NCI-H69 (cell line): ENCODE results near the gene ADAM10.
A peak's percentile ranks its signal among the peaks of the same experiment; 100 is the strongest.

Source experiments
- DNase-seq: peaks from one replicate; lab custom pipeline; 2025; lab: John Stamatoyannopoulos, UW

ADAM10 gene

DNA sequence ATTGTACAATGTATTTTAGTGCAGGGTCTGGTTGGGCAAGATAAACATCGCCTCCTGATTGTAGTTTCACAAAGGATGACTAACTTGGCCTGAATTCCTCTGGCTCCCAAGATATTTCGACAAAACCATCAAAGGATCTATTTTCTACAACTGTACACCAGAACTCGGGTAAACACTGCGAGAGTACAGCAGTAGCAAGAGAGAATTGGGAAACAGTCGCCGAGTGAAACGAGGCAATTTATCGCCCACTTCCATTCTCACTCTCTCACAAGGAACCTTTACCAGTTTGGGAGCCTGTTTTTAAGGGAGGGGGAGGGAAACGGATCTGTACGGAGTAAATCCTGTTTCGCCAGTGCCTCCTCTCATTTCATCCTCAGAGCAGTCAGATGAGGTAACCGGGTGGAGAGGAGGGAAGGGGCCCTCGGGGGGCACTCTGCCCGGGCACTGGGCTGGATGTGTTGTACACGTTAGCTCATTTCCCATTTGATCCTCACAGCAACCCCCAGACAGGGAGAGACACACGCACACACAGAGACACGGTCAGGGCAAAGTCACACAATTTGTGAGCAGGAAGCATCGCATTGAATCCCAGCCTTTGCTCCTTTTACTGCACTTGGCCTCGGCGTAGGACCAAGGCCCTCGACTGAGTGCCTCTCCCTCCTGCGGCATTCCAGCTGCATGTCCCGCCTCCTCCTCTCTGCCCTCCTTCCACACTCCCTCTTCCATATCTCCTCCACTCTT, 197.6 kb downstream of the ADAM10 start:
- no peak for DNase-seq

DNA sequence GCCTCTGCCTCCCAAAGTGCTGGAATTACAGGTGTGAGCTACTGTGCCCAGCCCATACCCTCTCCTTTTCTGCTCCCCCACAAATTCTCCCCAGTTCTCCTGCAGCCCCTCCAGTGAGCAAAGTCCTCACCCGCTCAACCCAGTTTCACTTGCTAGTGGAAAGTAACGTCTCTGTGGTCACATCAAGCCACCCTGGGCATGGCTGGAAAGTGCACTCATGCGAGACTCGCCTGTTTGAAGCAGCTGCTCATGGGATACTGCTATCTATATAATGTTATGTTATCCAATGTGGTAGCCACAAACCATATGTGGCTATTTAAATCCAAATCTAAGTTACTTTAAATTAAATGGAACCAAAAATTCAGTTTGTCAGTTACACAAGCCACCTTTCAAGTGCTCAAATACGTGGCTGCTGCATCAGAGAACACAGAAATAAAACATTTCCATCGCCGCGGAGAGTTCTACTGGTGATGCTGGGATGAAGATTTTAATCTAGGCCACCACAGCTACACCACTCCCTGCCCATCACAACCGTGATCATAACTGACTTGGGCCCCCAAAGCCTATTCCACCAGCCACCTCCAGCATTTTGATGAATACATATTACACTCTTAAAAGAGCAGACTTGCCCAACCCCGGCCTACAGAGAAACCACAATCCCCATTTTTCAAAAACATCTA, 198.3 kb downstream of the ADAM10 start:
- DNase-seq: no peak

DNA sequence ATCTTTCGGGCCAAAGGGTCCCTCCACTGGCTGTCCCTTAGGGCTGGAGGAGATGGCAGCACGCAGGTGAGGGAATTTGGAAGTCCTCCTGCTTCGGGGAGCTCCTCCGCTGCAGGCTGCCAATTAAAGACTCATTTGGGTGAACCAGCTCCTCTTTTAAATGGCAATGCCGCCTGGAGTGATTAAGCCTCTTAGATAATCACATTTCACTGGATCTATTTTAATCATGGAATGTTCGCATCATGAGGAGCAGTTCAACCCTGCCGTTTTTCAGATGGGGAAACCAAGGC, 199.8 kb downstream of the ADAM10 start:
- no peak for DNase-seq

DNA sequence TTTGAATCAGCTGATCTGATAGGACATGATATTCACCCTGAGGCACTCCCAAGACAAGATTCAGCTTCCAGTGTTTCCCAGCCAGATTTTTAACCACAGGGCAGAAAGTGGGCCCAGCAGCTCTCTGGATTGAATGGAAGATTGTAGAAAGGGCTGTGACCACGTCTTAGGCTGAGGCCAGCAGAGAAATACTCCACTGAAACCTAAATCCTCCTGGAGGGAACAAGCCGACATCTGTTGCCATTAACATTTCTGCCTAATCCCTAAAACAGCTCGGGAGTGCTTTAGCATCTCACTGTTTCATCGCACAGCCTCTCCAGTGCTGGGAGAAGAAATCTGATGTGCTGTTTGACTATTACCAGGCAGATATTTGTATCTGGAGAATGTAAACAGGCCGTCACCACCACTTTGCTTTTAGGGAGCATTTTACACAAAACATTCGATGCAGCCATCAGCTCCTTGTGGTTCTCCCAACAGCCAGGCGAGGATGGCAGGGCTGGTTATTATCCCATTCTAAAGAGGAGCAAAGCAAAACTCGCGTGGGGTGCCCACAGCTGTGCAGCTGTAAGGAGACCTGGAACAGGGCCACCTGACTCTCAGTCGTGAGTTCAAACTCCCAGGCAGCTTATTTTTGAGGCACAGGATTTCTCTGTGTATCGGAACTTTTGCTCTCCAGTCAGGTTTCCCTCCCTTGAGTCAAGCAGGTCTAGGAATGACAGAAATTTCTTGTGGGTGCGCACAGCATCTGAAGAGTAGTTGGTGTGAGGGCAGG, 200.3 kb downstream of the ADAM10 start:
- no peak for DNase-seq

DNA sequence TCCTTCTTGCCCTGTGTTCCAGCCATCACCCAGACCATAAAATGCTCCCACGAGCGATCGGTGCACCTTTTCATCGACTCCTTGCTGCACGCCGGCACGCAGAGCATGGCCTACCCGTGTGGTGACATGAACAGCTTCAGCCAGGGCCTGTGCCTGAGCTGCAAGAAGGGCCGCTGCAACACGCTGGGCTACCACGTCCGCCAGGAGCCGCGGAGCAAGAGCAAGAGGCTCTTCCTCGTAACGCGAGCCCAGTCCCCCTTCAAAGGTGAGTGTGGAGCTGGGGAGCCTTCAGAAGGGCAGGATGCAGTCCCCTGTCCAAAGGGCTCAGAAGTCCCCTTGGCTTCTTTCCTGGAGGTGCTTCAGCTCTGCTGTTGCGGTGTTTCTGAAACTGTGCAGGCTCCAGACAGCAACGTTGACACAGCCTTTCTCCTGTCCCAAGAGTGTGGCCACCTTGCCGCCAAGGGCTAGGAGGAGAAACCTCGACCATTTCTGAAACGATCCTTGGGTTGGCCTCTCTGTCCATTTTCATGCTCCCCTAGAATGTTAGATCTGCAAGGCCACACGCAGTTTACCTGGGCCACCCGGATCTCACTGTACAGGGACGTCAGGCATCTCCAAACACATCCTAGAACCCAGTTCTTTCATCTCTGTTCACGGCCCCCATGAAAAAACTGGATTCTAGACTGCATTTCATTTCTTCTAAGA, 201.0 kb downstream of the ADAM10 start:
- no peak for DNase-seq

DNA sequence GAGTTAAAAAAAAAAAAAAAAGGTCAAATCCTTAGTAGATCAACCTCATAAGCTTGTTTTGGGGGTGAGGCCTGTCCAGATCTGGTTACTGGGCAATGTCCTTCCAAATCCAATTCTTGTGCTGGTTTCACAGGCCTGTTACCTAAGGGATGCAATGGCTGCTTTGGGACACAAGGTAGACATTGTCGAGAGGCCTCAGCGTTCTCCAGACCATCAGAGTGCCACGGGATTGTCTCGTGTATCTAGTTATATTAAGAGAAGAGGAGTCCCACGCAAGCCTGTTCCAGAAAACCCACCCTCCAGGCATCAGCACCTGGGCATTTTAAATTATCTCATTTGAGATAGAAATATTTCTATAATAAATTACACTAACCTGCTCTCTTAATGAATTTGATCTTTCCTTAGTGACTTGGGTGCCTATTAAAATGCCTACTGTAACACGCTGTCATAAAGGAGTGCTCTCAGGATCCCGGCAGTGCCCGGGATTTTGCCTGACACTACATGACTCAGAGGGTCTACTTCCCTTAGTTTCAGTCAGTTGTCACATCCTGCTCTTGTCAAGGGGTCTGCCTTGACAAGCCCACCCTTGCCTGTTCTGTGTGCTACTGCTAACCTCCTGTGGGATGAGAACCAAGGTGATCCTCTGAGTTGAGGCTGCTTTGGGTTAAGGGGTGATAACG, 201.7 kb downstream of the ADAM10 start:
- no peak for DNase-seq

DNA sequence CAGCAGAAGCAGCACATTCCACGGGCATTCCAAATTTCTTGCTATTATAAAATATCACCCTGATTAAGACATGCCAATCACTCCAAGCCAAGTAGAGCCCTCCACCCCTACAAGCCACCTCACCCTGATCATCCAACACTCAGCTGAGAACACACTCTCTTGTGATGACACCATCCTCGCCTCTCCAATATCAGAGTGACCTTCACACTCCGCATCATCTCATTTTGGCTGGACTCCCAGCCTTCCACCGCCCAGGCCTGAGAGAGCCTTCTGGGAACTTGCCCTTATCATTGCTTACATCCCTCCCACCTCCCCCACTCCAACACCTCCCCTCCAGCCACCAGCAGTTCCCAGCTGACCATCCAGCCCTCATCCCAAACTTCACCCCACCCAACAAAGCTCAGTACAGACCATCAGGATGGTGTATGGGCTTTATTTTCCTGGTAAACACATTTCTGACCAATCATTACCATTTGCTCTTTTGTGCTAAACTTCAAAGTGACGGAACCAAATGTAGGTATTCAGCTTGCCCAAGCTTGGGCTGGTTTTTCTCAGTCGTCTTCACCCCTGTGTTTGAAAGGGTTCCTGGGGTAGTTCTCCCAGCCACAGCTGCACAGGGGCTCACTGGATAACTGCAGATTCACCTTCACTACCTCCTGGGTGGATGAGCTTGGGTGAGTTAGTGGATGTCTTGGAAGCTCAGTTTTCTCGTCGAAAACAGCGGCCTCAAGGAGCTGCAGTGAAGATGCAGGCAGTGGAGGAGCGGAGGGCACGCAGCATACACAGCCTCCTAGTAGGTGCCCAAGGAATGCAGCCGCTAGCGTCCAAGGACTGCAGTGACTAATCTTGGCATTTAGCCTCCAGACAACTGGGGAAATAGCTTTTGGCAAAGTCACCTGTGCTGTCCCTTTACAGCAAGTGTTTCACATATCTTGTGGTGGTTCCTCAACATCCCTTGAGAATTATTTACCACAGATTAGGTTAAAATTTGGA, 202.6 kb downstream of the ADAM10 start:
- DNase-seq: peak; percentile 44

DNA sequence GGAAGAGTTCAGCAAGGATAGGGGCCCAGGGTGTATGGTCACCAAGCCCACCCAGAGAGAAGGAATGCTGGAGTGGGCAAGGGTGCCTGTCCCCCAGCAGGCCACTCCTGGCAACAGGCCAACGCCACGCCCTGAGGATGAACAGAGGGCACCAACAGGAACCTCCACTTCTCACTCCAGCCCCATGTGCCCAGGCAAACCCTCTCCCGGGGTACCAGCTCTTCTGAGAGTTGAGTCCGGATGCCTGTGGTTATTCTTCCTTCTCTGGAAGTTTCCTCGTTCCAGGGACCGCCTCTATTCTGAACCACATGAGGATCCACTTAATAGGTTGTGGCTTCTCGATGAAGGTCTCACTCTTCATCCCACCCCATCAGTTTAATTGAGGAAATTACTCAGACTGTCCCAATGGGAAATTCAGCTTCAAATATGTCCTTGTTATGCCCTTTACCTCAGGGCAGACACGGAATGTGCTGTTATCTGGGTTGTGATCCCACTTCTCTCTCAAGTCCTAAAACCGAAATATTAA, 203.4 kb downstream of the ADAM10 start:
- DNase-seq: no peak

DNA sequence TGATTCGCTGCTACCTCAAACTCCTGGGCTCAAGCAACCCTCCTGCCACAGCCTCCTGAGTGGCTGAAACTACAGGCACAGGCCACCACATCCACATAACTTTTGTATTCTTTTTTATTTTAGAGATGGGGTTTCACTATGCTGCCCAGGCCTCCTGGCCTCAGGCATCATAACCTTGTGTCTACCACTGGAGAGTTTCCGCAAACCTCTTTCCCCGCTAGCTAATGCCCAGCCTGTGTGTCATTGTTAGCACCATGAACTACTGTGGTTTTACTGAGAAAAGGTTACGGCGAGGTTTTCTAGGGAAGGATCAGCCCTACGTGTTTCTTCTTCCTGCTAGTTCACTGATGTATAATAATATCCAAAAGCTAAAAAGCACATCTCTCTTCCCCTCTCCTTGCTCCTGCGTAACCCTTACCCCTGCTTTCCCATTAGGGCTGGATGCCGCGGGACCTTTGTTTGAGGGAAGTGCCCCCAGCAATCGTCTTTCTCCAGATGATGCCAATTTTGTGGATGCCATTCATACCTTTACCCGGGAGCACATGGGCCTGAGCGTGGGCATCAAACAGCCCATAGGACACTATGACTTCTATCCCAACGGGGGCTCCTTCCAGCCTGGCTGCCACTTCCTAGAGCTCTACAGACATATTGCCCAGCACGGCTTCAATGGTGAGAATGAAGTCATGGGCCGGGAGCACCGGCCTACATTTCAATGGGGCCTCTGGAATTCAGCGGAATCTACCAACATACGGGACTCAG, 204.0 kb downstream of the ADAM10 start:
- DNase-seq: no peak

DNA sequence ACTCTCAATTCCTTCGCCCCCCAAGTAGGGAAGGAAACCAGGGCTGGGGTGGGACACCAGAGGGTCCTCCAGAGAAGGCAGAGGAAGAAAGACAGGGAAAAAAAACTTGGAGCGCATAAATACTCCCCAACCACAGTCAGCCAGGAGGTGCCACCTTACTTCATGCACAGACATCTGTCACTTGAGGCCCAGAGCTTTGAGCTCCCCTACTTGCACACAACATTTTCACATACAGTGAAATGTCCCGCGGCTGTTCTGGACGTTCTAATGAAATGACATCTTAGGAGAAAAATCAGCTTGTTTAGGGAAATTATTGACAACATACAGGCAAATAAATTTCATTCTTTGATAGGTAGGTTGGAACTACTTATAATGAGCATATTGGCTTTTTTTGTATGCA, 204.8 kb downstream of the ADAM10 start:
- DNase-seq: no peak

DNA sequence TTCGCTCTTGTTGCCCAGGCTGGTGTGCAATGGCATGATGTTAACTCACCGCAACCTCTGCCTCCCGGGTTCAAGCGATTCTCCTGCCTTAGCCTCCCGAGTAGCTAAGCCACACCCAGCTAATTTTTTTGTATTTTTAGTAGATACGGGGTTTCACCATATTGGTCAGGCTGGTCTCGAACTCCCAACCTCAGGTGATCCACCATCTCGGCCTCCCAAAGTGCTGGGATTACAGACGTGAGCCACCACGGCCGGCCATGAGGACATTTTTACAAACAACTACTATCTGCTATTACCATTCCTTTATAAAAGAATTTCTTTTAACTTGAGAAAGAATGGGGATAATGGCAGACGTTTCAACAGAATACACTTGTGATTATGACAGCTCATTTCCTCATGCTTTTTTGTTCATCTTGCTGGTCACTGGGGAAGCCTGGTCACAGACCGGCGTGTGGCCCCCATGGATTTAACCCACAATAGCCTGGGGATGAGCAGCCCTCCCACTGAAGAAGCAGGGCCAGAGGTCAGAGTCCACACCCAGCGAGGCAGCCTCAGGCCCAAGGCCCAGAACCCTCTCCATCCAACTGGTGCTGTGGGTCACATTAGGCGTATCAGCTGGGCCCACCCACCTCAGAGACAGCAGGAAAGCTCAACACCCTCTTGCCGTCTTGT, 205.7 kb downstream of the ADAM10 start:
- no peak for DNase-seq

DNA sequence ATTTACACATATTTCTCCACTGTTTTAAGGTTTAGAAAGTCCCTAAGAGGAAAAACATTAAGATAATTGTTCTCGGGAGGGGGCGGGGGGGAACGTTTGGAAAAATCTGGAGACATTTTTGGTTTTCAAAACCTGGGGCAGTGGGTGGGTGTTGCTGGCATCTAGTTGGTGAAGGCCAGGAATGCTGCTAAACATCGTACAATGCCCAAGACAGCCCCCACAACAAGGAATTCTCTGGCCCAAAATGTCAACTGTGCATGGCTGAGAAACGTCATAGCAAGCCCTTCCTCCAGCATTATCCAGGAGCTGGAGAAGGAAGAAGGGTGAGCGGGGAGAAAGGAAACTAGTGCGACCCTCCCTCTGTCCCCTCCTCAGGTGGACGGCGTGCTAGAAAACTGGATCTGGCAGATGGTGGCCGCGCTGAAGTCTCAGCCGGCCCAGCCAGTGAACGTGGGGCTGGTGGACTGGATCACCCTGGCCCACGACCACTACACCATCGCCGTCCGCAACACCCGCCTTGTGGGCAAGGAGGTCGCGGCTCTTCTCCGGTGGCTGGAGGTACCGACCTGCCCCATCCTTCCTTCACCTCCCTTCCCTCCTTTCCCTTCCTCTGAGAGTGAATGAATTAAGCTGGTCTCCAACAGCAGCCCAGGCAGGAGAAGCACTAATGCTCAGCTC, 208.0 kb downstream of the ADAM10 start:
- DNase-seq: no peak

DNA sequence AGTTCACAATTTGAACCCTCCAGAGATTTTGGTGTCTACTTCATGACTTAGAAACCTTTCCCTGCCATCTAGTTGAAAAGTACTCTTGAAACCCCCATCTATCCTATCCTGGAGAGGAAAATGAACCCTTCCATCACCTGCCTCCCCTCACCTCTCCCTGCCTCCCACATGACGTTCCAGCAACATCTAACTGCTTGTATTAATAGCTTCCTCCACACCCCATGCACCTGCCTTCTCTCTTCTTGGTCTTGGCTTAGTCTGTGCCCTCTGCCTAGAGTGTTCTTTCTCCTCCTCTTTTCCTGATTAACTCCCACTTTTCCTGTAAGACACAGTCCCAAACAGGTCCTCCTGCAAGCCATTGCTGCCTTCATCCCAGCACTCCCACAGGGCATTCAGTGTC, 210.0 kb downstream of the ADAM10 start:
- no peak for DNase-seq

DNA sequence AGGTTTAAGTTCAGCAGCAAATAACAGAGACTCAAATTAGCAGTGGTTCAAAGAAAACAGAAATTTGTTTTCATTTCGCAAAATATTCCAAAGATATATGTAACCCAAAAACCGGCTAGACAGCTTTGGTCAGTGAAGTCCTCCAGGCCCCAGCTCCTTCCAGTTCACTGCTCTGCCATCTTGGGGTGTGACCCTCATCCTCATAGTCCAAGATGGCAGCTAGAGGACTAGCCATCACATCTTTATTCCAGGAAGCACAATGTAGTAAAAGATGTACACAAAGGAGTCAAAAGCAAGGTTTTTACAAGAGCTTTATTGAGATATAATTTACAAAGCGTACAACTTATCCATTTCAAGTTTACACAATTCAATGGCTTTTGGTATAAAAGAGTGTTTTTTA, 210.6 kb downstream of the ADAM10 start:
- DNase-seq: no peak
